Transverse colon (tissue), 4 donors: Measurements from ENCODE around the gene MKLN1.

Source experiments
- CTCF ChIP-seq, 5 experiments: fragments of 200-600 bp in 3 of 5; fragments of 450-650 bp in 2 of 5; sonication (generic) in 3 of 5; IDR thresholded peaks; 1 replicate in 2 of 5; 2 replicates in 3 of 5; pipeline ENCODE4 v1.5.1; 2016 to 2017; ENCODE audit warnings: antibody characterized with exemption in 5 of 5, inconsistent platforms in 3 of 5, mild to moderate bottlenecking in 2 of 5, moderate library complexity in 1 of 5
- EP300 ChIP-seq: sonication (generic); formaldehyde crosslinking; IDR thresholded peaks from one replicate; pipeline ENCODE4 v1.6.1; 2017; ENCODE audit warnings: antibody characterized with exemption, low read depth
- POLR2AphosphoS5 ChIP-seq, 3 donors: sonication (generic); formaldehyde crosslinking; IDR thresholded peaks; one replicate each; pipeline ENCODE4 v1.6.1; 2016; ENCODE audit warnings: antibody characterized with exemption in 3 of 3

DNA sequence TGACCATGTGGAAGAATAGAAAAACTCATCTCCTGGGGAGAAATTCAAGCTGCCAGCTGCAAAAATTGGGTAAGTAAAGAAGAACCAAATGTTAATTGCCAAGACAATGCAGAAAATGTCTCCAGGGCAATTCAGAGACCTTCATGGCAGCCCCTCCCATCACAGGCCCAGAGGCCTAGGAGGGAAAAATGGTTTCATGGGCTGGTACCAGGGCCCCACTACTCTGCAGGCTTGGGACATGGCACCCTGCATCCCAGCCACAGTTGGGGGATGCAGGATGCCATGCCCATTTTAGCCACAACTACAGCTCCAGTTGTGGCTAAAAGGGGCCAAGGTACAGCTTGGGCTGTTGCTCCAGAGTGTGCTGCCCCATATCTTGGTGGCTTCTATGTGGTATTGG, 20.9 kb upstream of the MKLN1 start:
- TF ChIP-seq CTCF (IDR thresholded peaks at IDR 0.05) (no peak), EP300 (no peak), POLR2AphosphoS5 (IDR thresholded peaks at IDR 0.05) (no peak)
